ENCODE results near the gene LRRC4C.

LRRC4C gene

DNA sequence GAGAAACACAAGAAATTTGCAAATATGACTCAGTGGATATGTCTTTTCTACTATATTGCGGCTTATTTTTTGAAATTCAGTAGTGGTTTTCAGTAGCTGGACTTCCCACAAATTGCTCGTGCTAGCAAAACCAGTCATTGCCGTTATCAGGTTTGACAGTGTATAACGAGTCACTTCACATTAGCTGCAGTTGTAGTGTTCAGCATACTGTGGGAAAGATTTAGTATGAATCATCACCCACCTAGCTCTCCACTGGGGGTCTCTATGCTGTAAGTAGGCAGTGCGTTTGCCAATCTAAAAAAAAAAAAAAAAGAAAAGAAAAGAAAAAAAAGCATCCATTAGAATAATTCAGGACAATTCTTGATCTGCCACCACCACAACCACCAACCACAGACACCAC lies 1318.9 kb downstream of the LRRC4C start:
- DNase-seq = no peak

DNA sequence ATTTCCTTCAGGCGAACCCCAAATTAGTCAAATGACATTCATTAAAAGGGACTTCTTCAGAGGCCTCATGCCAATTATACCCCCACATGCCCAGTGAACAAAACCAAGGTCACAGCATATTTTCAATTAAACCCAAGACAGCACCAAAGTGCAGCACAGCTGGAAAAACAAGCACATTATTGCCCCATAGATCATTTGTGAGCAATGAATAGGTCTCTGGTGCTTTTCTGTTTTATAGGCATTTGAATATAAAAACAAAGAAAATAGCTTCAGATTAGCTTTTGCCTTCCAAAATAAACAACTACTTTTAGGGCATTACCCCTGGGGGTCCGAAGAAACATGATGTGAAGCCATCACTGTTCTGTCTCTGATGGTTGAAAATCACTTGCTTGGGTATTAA lies 1319.9 kb downstream of the LRRC4C start:
- no peak for DNase-seq

- DNase-seq = no peak
Observed at GRCh38 chr11:40139066-40139465, 1320.4 kb downstream of the LRRC4C start.

GRCh38 chr11:40134820-40135570 lies 1324.5 kb downstream of the LRRC4C start:
- DNase-seq = no peak

DNA sequence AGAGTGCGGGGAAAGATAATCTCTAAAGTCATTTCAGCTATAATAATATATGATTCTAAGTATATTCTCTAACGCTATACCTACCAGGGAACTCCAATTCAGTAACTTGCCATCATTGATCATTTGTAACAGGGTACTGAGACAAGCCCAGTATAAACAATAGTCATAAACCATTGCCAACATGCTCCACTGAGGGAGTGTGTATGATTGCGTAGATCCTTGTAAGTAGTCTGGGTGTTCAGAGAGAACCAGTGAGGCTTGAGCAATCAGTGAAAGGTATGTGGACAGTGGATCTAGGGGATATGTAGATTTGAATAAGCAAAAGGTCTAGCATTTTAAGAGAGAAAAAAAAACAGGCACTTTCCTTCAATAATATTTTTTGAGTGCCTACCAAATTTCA lies 1326.0 kb downstream of the LRRC4C start:
- DNase-seq = no peak

GRCh38 chr11:40132912-40133311 lies 1326.5 kb downstream of the LRRC4C start:
- DNase-seq = no peak

DNA sequence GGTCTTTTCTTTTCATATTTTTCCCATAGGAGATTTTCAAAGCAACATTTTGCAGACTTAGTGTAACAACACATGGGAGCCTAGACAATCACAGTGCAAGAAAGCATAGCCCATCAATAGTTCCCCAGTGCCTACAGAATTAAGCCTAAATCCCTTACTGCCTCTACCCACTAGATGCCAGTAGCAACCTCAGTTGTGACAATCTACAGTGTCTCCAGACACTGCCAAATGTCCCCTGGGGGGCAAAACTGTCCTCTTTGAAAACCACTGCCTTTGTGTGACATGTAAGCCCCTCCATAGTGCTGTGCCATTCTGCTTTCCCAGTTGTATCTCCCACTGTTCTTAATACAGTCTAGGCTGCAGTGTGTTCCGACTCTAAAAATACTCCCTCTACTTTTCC lies 1329.0 kb downstream of the LRRC4C start:
- no peak for DNase-seq

GRCh38 chr11:40129266-40129665 lies 1330.2 kb downstream of the LRRC4C start:
- no peak for DNase-seq

GRCh38 chr11:40125054-40125453 lies 1334.4 kb downstream of the LRRC4C start:
- DNase-seq = no peak

GRCh38 chr11:40119661-40120060 lies 1339.8 kb downstream of the LRRC4C start:
- no peak for DNase-seq

GRCh38 chr11:40118780-40119179 lies 1340.7 kb downstream of the LRRC4C start:
- no peak for DNase-seq

DNA sequence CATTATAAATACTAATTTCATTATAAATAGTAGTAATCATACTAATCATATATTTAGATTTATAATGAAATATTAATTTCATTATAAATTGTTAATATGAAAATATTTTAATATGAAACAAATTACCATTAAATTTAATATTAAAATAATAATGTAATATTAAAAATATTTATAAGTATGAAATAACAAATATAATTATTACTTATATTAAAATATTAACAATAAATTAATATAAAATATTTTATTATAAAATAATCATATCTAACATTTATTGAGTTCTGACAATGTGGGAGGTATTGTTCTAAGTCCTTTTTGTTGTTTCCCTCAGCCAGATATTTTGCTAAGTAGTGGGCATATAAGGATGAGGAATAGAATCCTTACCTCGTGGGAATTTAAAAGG lies 1341.4 kb downstream of the LRRC4C start:
- no peak for DNase-seq

- DNase-seq = no peak
Observed at GRCh38 chr11:40104941-40105550, 1354.4 kb downstream of the LRRC4C start.

DNA sequence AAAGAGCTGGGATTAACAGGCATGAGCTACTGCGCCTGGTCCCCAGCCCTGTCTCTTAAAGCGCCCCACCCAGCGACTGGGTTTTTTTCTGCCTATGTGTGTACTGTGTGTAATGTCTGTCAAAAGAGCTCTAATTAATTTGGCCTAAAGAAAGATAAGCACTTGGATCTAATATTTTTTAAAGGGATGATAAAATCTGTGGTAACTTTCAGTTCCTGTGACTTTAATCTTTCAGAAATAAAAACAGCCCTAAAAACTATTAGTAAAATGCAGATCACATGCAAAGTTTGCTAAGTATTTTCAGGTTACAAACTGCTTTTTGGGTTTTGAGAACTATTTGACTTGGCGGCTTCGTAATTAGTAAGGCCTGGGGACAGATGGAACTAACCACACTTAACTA lies 1358.7 kb downstream of the LRRC4C start:
- no peak for DNase-seq

DNA sequence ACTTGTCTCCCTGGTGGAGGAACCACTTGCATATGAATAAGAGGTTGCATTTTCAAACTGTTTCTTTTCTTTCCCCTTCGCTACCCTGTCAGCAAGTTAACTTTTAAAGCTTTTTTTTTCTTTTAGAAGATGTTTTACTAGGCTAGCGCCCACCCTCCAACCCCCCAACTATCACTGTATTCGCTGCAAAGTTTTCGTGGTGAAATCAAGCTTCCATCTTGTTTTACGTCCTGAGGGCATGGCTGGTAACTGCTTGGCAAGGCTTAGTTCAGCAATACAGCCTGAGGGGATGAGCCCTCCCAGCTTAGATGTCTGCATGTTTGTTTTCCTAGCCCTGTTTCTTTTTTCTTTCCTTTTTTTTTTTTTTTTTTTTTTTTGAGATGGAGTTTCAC lies 1359.3 kb downstream of the LRRC4C start:
- no peak for DNase-seq

DNA sequence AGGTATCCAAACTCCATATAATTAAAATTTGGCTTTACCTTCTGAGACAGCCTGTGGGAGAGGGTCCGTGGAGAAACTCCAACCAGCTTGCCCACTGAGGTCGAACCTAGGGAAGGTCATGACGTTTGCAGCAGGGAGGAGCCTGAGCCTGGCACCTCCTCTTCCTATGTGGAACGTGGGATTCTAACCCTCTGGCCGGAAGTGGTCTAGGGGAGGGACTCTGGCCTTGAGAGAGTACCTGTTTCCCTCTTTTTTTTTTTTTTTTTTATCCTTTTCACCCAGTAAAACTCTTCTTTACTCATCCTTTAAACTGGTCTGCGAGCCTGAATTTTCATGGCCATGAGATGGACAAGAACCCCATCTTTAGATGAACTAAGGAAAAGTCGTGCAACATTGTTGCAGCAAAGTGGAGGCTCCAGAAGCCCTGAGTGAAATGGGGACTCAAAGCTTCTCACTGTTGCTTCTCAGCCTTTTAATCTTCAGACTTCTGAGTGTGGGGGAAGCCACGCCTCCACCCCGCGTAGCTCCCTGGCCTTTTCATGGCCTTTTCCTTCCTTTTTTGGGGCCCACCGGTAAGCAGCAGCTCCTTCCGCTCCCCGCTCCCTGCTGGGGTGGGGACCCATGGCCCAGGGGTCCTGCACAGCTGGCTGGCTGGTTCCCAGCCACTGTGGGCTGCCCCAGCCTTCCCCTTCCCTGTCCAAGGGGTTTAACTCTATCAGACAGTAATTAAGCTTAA lies 1359.9 kb downstream of the LRRC4C start:
- no peak for DNase-seq

DNA sequence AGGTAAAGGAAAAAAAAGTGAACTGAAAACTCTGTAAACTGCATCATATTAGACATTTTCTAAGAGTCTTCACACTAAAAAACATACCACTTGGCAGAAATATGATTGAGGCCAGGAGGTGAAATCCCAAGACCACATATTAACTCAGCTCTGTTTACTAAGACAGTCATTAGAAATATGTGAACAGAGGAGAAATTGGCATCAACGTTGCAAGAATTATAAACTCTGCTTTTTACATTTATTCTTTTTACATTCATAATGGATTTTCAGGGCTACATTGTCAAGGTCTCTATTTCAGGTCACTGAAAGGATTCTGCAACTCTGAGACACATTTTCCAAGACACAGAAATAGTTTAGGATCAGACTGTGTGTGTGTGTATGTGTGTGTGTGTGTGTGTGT lies 1364.0 kb downstream of the LRRC4C start:
- no peak for DNase-seq

DNA sequence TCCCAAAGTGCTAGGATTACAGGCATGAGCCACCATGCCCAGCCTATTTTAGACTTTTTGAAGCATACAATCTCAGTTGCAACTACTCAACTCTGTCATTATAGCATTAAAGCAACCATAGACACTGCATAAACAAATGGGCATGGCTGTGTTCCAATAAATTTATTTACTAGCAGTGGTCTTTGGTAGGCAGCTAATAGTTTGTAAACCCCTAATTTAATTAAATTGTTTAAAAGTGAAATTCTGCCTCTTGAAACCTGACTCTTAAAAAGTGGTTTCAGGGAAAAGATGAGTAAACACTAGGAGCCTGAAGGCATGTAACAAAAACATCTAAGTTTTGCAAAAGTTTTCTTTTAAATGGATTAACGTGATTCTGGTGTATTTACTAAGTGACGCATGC lies 1364.5 kb downstream of the LRRC4C start:
- no peak for DNase-seq

DNA sequence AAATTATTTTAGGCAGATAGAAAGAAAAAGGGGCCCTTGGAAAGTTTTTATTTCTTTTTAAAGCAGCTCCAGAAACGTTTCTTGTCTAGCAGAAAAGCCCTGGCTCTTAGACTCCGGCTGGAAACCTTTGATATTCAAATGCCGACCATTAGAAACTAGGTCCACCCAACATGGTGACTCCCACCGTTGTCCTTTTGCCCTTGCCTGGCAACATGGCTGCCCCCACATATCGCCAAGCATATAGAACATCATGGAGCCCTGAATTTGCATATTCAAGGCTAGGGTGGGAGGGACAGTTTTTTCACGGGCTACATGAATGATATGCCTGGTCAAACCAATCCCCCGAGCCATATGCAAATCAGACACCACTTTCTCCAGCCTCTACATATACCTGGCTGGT lies 1379.0 kb downstream of the LRRC4C start:
- DNase-seq = no peak

Data from activated gamma-delta T cell (primary cell).